Stimulated activated CD4-positive, alpha-beta T cell treated with anti-CD3 and anti-CD28 coated beads, TNF-alpha, amount 100 ng/mL, for 48 hours (primary cell): ENCODE measurements around the gene AP3S2.

Experiments
- DNase-seq, 3 donors: peaks; one replicate each; pipeline ENCODE4 v3.0.0-alpha.2; 2020; ENCODE audit warnings: low read depth in 3 of 3

AP3S2 gene

DNA sequence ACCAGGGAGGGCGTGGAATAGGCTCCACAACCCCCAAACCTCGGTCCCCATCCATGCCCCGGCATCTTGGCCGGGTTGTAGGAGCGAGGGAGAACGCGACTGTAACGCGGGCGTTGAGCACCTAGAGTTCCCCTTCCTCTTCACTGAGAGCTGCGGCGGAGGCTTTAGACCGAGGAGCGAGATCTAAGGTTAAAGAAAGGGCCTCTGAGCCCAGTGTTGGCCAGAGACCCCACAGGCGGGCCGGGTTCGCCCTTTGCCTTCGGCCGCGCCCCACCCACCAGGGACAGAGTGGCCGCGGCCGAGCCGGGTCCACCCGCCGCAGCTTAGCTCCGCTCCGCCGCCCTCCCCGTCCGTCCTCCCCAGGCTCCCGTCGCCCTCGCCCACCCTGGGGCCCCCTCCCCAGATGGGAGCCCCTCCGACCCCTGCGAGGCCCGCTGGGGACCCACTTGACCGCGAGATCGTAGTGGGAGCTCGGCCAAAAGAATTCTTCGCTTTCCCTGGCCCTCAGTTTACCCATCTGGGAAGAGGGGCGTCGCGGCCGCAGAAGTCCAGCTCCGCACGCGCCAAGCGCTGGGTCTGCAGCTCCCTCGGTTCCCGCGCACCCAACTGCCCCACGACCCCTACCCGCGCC, 79.6 kb downstream of the AP3S2 start:
- DNase-seq: no peak

DNA sequence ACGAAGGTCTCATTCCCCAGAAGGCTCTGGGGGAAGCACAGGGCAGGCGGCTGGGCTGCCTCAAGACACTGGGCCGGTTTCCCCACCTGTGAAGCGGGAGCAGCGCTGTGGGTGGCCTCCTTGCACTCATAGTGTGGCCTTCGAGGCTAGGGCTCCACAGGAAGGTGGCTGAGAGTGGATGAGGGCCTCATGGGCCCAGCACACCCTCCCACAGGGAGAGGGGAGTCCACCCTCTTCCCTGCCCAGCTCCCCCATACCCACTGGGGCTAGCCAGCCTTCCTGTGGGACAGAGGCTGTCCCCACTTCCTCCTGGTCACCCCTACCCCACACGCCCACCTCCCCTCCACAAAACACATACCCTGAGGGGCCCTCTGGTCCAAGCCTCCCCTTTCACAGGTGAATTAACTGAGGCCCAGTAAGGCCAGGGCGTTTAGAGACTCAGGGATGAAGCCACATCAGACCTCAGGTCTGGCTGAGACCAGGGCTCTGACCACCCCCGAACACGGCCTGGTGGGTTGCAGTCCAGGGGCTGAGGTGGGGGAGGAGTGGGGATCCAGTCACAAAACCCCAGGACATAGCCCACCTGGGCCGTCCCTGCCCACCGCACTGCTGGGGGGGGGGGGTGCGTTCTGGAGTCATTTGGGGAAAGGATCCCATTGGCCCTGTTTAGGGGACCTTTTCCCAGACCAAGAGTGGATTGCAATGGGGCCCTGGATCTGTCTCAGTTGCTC, 80.2 kb downstream of the AP3S2 start:
- no peak for DNase-seq

DNA sequence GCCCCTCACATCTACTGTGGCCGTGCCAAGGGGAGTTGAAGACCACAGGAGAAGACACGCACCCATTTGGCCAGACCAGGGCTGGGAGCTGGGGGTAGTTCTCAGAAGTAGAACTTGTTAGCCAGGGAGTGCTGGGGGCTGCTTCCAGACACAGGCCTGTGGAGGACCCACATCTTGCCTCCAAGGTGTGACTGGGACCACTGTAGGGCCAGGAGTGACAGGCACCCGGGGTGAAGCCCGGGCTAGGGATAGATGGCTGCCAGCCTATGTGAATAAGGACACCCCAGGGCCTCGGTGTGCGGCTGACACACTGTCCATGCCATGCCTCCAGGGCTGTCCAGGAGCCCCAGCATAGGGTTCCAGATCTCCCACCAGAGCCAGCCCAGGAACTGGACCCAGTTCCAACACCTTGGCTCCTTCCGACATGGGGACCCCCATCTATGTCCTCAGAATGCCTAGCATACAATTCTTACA, 80.9 kb downstream of the AP3S2 start:
- no peak for DNase-seq

DNA sequence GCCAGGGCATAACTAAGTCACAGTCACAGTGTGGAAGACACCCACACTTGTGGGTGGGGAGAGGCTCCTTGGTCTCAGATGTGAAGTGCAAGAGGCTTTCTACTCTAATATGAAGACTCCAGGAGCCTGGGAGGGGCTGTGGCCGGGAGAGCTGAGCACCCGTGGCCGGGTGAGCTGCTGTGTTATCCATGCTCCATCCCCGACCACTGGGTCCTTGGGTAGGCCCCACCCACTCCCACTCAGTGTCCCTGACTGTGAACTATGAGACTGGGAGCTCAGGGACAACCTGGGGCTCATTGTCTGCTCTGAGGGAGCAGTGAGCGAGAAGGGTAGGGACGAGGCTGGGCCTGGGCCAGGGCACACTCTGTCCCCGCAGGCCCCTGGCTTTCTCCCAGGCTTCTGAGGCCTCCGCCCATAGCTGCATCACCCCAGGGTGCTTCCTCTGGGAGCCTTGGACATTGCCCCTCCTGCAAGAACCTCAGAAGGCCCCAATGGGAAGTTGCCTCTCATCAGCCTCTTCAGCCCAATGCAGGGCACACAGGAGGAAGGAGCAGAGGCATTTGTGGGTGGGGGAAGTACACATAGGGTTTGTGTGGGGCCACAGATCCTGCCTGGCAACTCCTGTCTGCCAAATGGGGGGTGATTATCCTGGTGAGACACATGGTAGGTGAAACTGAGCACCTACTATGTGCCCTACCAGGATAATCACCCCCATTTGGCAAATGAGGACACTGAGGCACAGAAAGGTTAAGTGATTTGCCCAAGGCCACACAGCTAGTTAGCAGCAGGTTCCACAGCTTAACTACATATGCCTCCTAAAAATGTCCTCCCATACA, 81.6 kb downstream of the AP3S2 start:
- DNase-seq: no peak

DNA sequence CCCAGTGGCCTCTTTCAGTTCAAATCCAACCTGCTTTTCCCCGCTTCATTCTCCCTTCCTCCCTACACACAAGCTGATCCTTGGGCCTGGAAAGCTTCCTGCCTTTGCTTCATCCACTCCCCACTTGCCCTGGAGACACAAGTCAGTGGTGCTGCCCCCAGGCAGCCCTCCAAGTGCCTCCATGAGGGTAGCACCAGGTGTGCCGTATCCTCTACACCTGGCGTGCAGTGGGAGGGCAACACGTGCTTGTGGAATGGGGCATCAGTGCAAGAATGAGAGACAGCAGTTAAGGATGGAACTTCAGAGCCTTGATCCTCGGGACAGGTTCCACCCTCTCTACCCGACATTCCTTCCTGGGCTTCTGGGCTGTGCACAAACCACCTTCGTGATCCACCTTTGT, 83.0 kb downstream of the AP3S2 start:
- no peak for DNase-seq

DNA sequence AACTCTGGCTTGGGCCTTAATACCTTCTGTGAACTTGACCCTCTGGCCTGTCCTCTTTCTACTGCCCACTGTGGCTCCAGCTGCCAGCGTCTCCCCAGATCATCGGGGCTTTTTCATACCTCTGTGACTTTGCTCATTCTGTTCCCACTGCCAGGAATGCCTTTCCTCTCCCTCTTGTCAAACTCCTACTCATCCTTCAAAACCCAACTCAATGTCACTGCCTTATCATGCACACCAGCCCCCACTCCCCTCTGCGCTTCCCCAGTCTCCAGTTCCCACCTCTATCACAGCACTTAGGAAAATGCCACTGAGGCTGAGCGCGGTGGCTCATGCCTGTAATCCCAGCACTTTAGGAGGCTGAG, 84.0 kb downstream of the AP3S2 start:
- no peak for DNase-seq

DNA sequence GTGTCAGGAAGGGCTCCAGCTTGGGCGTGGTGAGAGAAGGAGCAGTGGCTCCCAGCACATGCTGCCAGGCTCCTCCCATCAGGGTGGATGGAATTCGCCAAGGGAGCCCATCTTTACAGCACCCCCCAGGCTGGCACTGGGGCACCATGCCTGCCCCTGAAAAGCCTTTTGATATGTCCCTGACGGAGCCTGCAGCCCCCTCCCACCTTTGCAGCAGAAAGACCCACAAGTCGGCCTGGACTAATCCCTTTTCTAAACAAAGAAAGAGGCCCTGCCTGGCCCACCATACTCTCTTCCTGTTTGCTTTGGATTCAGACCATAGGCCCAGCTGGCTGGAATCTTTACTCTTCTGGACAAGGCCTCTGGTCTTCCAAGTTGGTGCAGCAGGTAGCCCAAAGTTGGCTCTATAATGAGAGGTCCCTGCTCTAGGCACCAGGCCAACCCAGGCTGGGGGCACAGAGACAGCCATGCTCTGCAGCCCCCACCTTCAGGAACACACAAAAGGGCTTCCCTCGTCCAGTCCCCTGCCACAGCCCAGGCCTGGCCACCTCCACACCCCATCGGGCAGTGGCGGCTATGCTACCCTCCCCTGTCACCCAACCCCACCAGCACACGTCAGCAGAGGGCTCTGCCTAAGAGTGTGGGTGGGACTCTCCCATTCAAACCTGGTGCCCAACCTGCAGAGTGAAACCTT, 84.6 kb downstream of the AP3S2 start:
- no peak for DNase-seq

DNA sequence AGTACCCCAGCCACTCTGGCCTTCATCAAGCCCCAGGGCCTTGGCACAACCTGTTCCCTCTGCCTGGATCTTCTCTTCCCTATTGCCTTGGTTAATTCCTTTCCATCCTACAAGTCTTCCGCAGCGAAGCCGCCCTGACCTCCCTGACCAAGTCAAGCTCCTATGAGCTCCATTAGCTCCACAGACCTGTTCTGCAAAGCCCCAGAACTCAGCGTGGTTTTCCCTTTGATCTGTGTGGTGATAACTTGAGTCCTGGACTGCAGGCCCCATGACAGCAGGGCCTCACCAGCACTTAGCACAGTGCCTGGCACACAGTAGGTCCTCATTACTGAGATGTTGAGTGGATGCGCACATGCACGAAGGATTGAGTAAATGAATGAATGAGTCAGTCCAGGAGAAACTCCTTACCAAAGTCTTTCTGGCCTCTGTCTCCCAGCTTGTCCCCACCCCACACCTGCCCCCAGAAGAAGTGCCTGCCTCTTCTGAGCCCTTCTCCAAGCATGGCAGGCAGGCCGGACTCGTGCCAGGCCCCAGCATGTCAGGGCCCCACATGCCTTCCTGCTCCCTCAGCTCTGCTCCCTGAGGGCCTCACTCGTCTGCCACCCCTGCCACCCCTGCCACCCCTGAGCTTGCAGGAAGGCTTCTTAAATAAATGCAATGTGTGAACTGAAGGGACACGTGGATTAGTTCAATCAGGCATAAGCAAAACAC, 85.5 kb downstream of the AP3S2 start:
- no peak for DNase-seq

DNA sequence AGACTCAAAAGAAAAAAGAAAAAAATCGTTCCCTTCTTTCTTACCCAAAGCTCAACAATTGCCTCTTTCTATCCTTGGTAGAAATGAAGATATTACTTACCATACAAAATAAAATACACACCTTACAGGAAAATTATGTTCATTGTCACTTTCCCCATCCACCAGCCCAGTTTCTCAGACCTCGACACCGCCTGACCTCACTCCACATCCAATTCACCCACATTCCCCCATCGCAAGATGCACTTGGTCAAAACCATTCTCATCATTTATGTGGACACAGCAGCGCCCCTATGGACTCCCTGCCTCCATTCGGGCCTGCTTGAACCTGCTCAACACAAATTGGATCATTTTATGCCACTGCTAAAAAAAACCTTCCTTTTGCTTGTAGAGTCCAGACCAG, 86.1 kb downstream of the AP3S2 start:
- no peak for DNase-seq

DNA sequence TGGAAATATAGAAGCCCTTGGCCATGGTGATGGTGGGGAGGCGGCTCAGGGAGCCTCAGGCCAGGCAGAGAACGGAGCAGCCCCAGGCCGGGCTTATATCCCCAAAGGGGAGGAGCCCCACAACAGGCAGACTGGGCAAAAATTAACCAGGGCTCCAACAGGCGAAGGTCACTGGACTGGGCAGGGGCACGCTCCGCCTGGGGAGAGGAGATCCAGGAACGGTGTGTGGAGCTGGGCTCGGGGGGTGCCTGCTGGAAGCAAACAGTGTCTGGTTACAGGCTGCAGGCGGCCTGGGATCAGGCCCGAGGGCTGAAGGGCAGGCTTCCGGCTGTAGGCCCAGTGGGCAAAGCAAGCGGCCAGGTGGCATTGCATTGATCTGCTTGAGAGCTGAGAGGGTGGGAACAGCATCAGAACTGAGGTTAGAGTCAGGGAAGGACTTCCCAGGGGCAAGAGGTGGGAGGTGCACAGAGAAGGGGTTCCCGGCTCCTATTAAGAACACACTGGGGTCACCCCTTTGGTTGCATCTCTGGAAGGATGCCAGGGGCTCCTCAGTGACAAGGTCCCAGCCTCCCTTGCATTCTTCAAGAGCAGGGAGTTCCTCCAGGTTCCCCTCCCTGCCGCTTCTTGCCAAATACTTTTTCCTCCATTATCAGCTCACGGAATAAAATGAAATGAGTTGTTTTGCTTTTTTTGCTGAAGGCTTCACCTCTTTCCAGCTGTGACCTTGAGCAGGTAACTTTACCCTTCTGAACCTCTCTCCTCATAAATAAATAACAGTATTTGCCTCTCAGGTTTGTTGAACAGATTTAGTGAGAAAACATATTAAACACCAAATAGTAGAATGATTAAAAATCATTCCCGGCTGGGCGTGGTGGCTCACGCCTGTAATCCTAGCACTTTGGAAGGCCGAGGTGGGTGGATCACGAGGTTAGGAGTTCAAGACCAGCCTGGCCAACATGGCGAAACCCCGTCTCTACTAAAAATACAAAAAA, 86.9 kb downstream of the AP3S2 start:
- DNase-seq: no peak

DNA sequence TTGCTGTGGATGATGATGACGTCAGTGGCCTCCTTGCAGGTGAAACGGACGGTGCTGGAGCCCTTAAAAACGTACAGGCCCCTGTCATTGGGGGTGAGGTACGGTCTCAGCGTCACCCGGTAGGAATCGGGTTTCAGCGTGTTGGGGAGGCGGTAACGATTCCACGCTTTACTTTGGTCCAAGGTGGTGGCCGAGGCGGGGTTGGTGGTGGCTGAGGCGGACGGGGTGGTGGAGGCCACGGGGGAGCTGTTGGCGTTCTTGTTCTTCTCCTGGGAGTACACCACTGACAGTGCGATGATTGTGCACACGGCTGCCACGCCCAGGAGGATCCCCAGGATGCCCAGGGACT, 87.6 kb downstream of the AP3S2 start:
- no peak for DNase-seq

DNA sequence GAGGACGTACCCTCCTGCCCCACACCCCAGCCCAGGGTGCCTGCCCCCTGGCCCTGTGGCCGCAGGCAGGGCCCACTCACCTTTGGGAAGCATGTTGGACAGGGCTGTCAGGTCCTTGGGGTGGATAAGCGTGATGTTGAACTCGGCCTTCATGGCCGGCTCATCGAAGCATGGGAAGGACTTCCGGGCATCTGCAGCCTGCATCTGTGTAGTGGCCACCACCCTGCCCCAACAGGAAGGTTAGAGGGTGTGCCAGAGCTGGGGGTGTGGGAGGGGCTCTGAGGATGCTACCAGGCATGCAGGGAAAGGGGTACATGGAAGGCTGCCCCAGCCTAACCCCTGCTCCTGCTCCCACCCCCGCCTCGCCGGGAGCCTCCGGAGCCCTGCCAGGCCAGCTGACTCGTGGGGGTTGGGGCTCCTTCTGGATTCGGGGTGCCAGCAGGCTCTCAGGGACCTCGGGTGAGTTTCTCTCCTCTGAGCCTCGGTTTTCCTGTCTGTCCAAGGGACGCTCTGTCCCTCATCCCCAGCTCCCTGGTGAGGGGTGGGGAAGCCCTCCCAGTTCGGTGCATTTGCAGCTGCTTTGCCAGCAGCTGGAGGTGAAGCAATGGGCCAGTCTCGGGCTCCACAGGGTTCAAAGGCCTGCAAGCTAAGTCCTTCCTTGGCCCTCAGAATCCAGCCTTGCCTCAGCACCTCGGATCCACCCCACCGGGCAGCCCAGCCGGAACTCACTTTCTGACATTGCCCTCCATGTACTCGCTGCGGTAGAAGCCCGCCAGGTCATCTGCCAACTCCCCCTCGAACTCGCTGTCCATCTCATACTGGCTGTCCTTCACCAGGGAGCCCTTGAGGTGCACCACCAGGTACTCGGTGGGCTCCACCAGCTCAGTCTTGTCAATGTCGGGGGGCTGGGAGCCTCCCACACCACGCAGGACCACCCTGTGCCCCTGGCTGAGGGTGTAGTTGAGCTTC, 88.3 kb downstream of the AP3S2 start:
- DNase-seq: no peak

DNA sequence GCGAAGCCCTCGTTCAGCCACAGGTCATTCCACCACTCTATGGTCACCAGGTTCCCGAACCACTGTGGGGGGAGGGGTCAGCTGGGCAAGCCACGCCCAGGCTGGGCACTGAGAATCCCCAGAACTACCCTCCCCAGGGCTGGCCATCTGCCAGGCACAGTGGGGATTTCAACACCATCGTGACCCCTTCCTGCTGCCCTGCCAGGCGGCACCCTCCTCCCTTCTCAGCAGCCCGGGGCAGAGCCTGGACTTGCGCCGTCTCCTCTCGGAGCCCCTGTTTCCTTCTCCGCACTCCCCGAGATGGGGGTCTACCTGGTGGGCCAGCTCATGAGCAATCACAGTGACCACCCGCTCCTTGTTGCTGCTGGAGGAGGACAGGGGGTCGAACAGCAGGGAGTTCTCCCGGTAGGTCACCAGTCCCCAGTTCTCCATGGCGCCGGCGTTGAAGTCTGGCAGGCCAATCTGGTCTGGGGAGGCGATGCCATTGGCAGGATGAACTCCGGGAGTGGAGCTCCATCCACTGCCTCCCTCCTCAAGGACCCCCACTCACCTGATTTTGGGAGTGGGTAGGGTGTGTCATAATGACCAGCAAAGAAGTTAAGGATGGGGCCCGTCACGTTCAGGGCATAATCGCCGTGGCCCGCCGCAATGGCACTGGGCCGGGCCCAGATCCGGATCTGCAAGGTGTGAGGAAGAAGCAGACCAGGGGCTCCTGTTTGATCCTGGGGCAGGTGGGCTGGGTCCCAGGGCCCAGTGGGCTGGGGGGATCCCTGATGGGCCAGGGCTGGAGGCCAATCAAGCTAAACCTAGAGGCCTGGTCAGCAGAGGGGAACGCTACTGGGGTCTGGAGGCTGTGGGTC, 89.6 kb downstream of the AP3S2 start:
- no peak for DNase-seq

DNA sequence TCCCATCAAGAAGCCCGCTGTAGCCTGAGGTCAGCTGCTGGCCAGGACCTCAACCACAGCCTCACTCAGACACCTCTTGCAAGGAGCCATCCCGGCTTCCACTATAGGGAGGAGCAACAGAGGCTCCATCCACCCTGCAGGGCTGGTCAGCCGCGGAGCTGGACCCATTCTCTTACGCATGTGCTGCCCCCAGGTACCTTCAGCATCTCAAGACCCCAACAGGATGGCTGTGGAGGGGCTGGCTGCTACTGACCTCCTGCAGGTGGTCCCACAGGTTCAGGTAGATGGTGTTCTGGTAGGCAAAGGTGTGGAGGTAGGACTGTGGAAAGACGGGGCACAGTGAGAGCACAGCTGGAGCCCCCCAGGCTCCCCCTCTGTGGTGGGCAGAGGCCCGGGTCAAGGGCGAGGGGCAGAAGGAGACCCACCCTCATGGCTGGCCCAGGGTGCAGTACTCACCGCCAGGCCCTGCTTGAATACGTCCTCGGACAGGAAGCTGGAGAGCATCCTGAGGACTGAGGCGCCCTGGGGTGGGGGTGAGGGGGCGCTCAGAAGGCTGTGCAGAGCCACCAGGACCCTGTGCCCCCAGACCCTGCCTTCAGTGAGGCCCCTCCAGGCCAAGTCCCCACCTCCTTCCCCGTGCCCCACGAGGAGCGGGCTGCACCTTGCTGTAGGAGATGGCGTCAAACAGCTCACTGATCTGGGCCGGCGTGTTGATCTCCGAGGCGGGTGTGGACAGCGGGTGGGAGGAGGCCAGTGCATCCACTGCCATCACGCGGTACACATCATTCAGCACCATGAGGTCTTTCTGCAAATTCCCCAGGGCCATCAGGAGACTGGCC, 90.6 kb downstream of the AP3S2 start:
- no peak for DNase-seq

DNA sequence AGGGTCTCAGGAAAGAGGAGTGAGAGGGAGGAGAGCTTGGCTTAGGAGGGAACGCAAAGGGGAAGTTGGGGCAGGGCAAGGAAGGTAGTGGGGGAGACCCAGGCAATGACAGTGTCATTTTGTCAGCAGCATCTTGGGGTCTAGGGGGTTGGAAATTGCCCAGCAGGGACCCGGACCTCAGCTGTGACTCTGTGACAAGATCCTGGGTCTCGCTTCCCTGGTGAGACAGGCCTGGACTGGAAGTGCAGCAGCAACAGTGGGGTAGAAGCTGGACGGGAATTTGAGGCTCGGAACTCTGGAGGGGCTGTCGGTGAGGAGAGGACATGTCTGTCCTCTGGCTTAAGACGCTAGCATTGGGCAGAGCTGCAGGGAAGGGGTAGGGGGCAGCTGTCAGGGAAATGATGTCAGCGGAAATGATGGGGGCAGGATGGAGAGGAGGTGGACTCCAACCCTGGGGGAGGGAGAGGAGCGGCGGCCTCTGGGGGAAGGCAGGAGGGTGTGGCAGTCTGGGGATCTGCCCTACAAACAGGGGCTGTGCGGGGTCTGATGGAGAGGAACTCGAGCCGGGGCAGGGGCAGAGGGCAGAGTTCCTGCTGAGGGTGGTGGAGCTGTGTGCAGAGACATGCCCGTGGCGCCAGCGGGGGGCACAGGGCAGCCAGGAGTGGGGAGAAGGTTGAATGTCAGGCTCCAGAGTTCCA, 91.4 kb downstream of the AP3S2 start:
- no peak for DNase-seq

DNA sequence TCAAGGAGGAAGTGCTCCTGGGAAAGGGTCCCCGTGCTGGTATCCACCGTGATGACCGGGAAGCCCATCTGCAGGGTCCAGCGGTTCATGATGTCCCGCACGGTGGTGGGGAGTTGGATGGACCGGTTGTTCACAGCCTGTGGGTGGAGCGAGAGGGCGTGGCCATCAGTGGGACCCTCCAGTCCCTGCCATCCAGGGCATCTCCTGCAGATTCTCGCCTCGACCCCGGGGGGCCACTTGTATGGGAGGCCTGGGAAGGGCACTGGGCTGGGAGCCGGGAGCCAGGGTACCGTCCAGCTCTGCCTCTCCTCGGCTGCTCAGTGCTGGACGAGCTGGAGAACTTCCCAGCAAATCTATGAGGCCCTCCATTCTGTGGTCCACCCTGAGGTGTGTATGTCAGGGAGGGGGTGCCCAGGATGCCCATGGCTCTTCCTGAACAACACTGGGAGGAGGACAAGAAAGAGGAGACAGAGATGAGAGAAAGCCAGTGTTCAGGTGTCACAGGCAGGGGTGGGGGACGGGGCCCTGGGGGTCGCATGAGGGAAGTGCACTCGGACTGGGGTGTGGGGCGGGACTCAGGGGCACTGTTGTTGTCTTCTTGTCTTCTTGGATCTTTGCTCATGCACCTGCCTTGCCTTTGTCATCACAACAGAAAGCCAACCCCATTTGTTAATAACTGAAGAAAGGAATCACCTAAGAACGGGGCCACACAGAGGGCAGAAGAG, 92.2 kb downstream of the AP3S2 start:
- DNase-seq: no peak
